Tibial nerve (tissue), 4 donors: ENCODE measurements around the gene HAPLN2. TPM values are rescaled to one million over a fixed set of nuclear protein-coding genes. Genes with fewer than 3 reads are reported as not detected.

Experiments used
- DNase-seq, 2 donors: peaks; one replicate each; pipeline ENCODE4 v3.0.0-alpha.2; 2019; ENCODE audit warnings: low spot score in 2 of 2
- H3K27ac ChIP-seq, 4 donors: fragments of 200-600 bp; sonication (generic) in 3 of 4; one replicate each; pipeline ENCODE4 v1.5.1; 2017 to 2019; ENCODE audit warnings: mild to moderate bottlenecking in 1 of 4
- H3K27me3 ChIP-seq, 2 donors: fragments of 200-600 bp; sonication (generic) in 1 of 2; one replicate each; pipeline versions ENCODE4 v1.5.1 to v1.6.0; 2017 to 2019
- H3K36me3 ChIP-seq, 3 donors: fragments of 200-600 bp; sonication (generic); one replicate each; pipeline ENCODE4 v1.5.1; 2018 to 2019
- H3K4me1 ChIP-seq, 4 donors: fragments of 200-600 bp; sonication (generic) in 3 of 4; one replicate each; pipeline ENCODE4 v1.5.1; 2017 to 2019
- H3K4me3 ChIP-seq, 4 donors: fragments of 200-600 bp; sonication (generic) in 3 of 4; one replicate each; pipeline ENCODE4 v1.5.1; 2017 to 2019; ENCODE audit warnings: mild to moderate bottlenecking in 1 of 4, moderate library complexity in 1 of 4
- H3K9me3 ChIP-seq, 4 donors: fragments of 200-600 bp; sonication (generic) in 3 of 4; one replicate each; pipeline ENCODE4 v1.5.1; 2017 to 2019
- EP300 ChIP-seq, 2 donors: sonication (generic); formaldehyde crosslinking; IDR thresholded peaks; one replicate each; pipeline ENCODE4 v1.6.1; 2017; ENCODE audit warnings: antibody characterized with exemption in 2 of 2, mild to moderate bottlenecking in 1 of 2
- POLR2A ChIP-seq, 2 donors: fragments of 450-650 bp; IDR thresholded peaks; one replicate each; pipeline ENCODE4 v1.6.1; 2017; ENCODE audit warnings: antibody characterized with exemption in 2 of 2, mild to moderate bottlenecking in 2 of 2, moderate library complexity in 2 of 2
- WGBS, 2 donors: methylation state at CpG; one replicate each; pipeline ENCODE4 v1.1.5; 2018; 5-methylcytosine and 5-hydroxymethylcytosine counted together
- total RNA-seq, 4 donors: library from RNA; depleted of rRNA; stranded (reverse); fragments of >200 nt; gene quantifications; one replicate each; pipeline ENCODE4 v1.1.0, GENCODE V29; 2016
- TF ChIP-seq, protein P1 (sequence below), 5 experiments: fragments of 200-600 bp in 3 of 5; fragments of 450-650 bp in 2 of 5; sonication (generic) in 3 of 5; IDR thresholded peaks; one replicate each; pipeline ENCODE4 v1.5.1; 2016 to 2019; ENCODE audit warnings: antibody characterized with exemption in 5 of 5, mild to moderate bottlenecking in 3 of 5, moderate library complexity in 2 of 5

The HAPLN2 gene
- total RNA-seq, 4 donors from 2014 or later, result 1.8 to 20.3 (median 10.6) TPM

DNA sequence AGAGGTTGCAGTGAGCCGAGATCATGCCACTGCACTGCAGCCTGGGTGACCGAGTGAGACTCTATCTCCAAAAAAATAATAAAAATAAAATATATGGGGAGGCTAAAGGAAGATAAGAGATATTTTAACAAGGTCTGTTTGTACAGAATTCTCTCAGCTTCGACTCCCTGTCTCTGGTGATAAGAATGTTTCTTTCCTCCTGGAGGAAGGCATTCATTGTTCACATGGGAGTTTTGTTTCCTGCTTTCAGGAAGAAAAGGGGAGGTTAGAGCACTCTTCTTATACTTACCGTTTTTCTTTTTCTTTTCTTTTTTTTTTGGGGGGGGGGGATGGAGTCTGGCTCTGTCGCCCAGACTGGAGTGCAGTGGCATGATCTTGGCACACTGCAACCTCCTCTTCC lies 29.7 kb upstream of the HAPLN2 start:
- Histone ChIP-seq H3K4me1 (peaks cover 0 to 17% (median 10%) of the 10 kb centered on the region in 4 donors), H3K27ac (no peak overlapping the region), H3K4me3 (no peak overlapping the region), H3K9me3 (no peaks in the 10 kb centered on the region), H3K27me3 (no peaks in the 10 kb centered on the region), H3K36me3 (peaks cover 0 to 18% (median 0%) of the 10 kb centered on the region in 3 donors)
- no peak for DNase-seq
- TF ChIP-seq, protein P1, sequence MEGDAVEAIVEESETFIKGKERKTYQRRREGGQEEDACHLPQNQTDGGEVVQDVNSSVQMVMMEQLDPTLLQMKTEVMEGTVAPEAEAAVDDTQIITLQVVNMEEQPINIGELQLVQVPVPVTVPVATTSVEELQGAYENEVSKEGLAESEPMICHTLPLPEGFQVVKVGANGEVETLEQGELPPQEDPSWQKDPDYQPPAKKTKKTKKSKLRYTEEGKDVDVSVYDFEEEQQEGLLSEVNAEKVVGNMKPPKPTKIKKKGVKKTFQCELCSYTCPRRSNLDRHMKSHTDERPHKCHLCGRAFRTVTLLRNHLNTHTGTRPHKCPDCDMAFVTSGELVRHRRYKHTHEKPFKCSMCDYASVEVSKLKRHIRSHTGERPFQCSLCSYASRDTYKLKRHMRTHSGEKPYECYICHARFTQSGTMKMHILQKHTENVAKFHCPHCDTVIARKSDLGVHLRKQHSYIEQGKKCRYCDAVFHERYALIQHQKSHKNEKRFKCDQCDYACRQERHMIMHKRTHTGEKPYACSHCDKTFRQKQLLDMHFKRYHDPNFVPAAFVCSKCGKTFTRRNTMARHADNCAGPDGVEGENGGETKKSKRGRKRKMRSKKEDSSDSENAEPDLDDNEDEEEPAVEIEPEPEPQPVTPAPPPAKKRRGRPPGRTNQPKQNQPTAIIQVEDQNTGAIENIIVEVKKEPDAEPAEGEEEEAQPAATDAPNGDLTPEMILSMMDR (IDR thresholded peaks at IDR 0.05), result no peak
- TF ChIP-seq POLR2A (IDR thresholded peaks at IDR 0.05) (no peak), EP300 (IDR thresholded peaks at IDR 0.05) (no peak)
- WGBS, 2 donors, result 55 to 57% methylated on average over 5 of the region's 5 CpGs

DNA sequence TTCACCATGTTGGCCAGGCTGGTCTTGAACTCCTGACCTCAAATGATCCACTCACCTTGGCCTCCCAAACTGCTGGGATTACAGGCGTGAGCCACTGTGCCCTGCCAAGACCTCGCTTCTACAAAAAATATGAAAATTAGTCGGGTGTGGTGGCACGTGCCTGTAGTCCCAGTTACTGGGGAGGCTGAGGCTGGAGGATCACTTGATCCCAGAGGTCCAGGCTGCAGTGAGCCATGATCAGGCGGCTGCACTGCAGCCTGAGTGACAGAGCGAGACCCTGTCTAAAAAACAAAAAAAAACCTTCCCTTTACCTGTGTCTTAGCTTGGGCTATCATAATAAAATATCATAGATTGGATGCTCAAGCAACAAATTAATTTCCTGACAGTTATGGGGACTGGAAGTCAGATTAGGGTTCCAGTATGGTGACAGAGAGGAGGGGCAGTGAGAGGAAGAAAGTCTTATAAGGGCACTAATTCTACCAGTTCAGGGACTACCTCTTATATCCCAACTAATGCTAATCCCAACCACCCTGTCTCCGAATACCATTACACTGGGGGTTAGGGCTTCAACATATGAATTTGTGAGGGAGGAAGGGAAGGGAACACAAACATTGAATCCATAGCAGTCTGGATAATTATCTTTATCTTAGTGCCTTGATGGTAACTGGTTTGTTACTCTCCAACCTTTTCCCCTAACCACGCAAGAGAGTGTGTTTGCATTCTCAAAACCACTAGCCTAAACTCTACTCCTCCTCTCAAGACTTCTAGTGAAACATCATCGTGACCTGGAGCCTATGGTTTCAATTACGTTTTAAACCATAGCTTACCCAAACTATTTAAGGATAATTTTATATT lies 28.7 kb upstream of the HAPLN2 start:
- H3K36me3 ChIP-seq, result peaks cover 0 to 28% (median 0%) of the 10 kb centered on the region in 3 donors
- peak overlapping the region; percentile 72 to 90 (median 87) for H3K27ac ChIP-seq
- no peak for DNase-seq
- no peaks in the 10 kb centered on the region for H3K9me3 ChIP-seq
- peak overlapping the region in 1 of 4 donors; percentile 92 for H3K4me3 ChIP-seq
- TF ChIP-seq, protein P1 (IDR thresholded peaks at IDR 0.05), result no peak
- TF ChIP-seq EP300 (IDR thresholded peaks at IDR 0.05) (no peak), POLR2A (IDR thresholded peaks at IDR 0.05) (no peak)
- peaks cover 0 to 17% (median 10%) of the 10 kb centered on the region in 4 donors for H3K4me1 ChIP-seq
- WGBS, 2 donors, result 84 to 85% methylated on average over 10 of the region's 10 CpGs
- H3K27me3 ChIP-seq, result no peaks in the 10 kb centered on the region

DNA sequence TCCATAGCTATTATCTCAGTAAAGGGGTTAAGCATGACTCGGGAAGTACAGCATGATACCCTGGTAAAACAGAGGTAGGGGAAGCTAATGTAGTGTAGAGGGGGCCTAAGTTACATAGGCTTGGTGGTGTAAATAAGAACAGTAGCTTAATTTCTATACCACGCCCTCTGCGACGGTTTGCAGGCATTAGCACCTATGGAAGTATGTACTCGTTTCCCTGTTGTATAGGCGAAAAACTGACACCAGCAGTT lies 28.1 kb upstream of the HAPLN2 start:
- peaks cover 0 to 34% (median 0%) of the 10 kb centered on the region in 3 donors for H3K36me3 ChIP-seq
- TF ChIP-seq EP300 (IDR thresholded peaks at IDR 0.05), result no peak
- TF ChIP-seq, protein P1 (IDR thresholded peaks at IDR 0.05), result no peak
- TF ChIP-seq POLR2A (IDR thresholded peaks at IDR 0.05), result no peak
- no peaks in the 10 kb centered on the region for H3K27me3 ChIP-seq
- no peaks in the 10 kb centered on the region for H3K9me3 ChIP-seq
- H3K4me1 ChIP-seq, result peaks cover 0 to 17% (median 10%) of the 10 kb centered on the region in 4 donors
- H3K4me3 ChIP-seq, result peak overlapping the region; percentile 66 to 92 (median 71)
- 15 to 23% methylated on average over 6 of the region's 6 CpGs for WGBS, 2 donors
- H3K27ac ChIP-seq, result peak overlapping the region; percentile 72 to 90 (median 87)
- DNase-seq, result no peak

DNA sequence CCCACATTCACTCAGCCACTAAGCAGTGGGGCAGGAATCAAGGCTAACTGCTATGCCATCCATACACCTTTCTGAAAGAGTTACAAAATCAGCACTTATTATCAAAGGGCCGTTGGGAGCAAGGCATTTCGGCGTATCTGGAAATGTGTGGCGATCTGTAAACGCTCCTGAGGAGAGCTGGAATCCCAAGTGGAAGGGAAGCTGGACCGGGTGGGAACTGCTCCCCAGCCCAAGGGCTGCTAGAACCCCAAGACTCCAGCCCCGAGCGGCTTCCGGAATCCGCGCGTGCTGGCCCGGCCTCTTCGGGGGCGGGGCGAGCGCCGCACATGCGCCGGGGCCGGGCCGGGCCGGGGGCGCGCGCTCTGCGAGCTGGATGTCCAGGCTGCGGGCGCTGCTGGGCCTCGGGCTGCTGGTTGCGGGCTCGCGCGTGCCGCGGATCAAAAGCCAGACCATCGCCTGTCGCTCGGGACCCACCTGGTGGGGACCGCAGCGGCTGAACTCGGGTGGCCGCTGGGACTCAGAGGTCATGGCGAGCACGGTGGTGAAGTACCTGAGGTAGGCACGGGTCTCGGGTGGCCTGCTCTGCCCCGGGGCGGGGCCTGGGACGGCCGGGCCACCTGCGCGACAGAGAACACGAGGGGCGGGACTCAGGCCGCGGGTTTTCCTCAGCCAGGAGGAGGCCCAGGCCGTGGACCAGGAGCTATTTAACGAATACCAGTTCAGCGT lies 27.6 kb upstream of the HAPLN2 start, which contains the start of gene NAXE:
Gene NAXE (plus strand): TSS at position 345 of the 726 bp plus-strand sequence. CDS start 29 bp downstream, at position 374.
- peak; percentile 53 to 54 for DNase-seq
- peaks cover 0 to 17% (median 10%) of the 10 kb centered on the region in 4 donors for H3K4me1 ChIP-seq
- TF ChIP-seq EP300 (IDR thresholded peaks at IDR 0.05) (peak in 1 of 2 donors; percentile 51), POLR2A (IDR thresholded peaks at IDR 0.05) (peak; percentile 17 to 71)
- TF ChIP-seq, protein P1 (IDR thresholded peaks at IDR 0.05), result peak in 2 of 5 experiments; percentile 7 to 23
- no peaks in the 10 kb centered on the region for H3K9me3 ChIP-seq
- H3K27ac ChIP-seq, result peak within 1 kb of the TSS; percentile 72 to 90 (median 87)
- H3K27me3 ChIP-seq, result no peaks in the 10 kb centered on the region
- H3K36me3 ChIP-seq, result peaks cover 0 to 38% (median 4%) of the 10 kb centered on the region in 3 donors
- peak within 1 kb of the TSS; percentile 66 to 92 (median 71) for H3K4me3 ChIP-seq
- WGBS, 2 donors, result 1% methylated on average over 23 to 42 of the region's 60 CpGs
